Measurements from ENCODE around the gene PTPRJ. TPM values are rescaled to one million over a fixed set of nuclear protein-coding genes. Genes with fewer than 3 reads are reported as not detected.

PTPRJ gene
- polyA plus RNA-seq, 1 donor from 2014 or later, result 8.6 TPM

- Histone ChIP-seq H2AFZ (ENCODE audit: low read depth, low read length) (no peak overlapping the region), H4K20me1 (ENCODE audit: insufficient read depth) (no peaks in the 10 kb centered on the region), H3F3A (ENCODE audit: insufficient read depth, low read length, poor library complexity, severe bottlenecking) (no peaks in the 10 kb centered on the region), H3K9me2 (ENCODE audit: insufficient read depth, low read length) (no peaks in the 10 kb centered on the region), H3K27ac (ENCODE audit: low read length) (no peak overlapping the region), H3K9me3 (ENCODE audit: low read length) (no peaks in the 10 kb centered on the region), H3K79me2 (replicated peaks; ENCODE audit: insufficient read depth, low read length) (no peaks in the 10 kb centered on the region), H3K27me3 (ENCODE audit: insufficient read depth, low read depth, low read length) (no peaks in the 10 kb centered on the region), H3K4me3 (ENCODE audit: low read length) (no peak overlapping the region), H3K9ac (ENCODE audit: low read length) (no peak overlapping the region), H3K4me2 (ENCODE audit: low read length) (no peak overlapping the region), H3K36me3 (ENCODE audit: insufficient read depth, low read length) (no peaks in the 10 kb centered on the region)
- TF ChIP-seq POLR2AphosphoS5 (IDR thresholded peaks at IDR 0.05) (no peak), EZH2 (IDR thresholded peaks at IDR 0.05; ENCODE audit: borderline replicate concordance, insufficient read depth, low read length, poor library complexity, severe bottlenecking) (no peak), TAF1 (IDR thresholded peaks at IDR 0.05; ENCODE audit: low read depth) (no peak), EP300 (conservative IDR thresholded peaks at IDR 0.05; ENCODE audit: poor library complexity, severe bottlenecking) (no peak), MXI1 (conservative IDR thresholded peaks at IDR 0.05; ENCODE audit: poor library complexity, severe bottlenecking) (no peak), REST (IDR thresholded peaks at IDR 0.05; ENCODE audit: borderline replicate concordance) (no peak), CTCF (IDR thresholded peaks at IDR 0.05; ENCODE audit: poor library complexity, severe bottlenecking) (no peak), SMC3 (conservative IDR thresholded peaks at IDR 0.05; ENCODE audit: poor library complexity) (no peak), RAD21 (conservative IDR thresholded peaks at IDR 0.05) (no peak)
These were observed 117.7 kb downstream of the PTPRJ start for GRCh38 chr11:48098024-48098423.

GRCh38 chr11:48099916-48100446 is 119.6 kb downstream of the PTPRJ start:
- H3K4me3 ChIP-seq (ENCODE audit: low read length), result no peak overlapping the region
- no peaks in the 10 kb centered on the region for H3K9me3 ChIP-seq (ENCODE audit: low read length)
- no peak overlapping the region for H2AFZ ChIP-seq (ENCODE audit: low read depth, low read length)
- H3K4me2 ChIP-seq (ENCODE audit: low read length), result no peak overlapping the region
- H3F3A ChIP-seq (ENCODE audit: insufficient read depth, low read length, poor library complexity, severe bottlenecking), result no peaks in the 10 kb centered on the region
- TF ChIP-seq TAF1 (IDR thresholded peaks at IDR 0.05; ENCODE audit: low read depth), result no peak
- TF ChIP-seq EP300 (conservative IDR thresholded peaks at IDR 0.05; ENCODE audit: poor library complexity, severe bottlenecking), result no peak
- TF ChIP-seq REST (IDR thresholded peaks at IDR 0.05; ENCODE audit: borderline replicate concordance), result no peak
- no peak for TF ChIP-seq EZH2 (IDR thresholded peaks at IDR 0.05; ENCODE audit: borderline replicate concordance, insufficient read depth, low read length, poor library complexity, severe bottlenecking)
- no peaks in the 10 kb centered on the region for H3K27me3 ChIP-seq (ENCODE audit: insufficient read depth, low read depth, low read length)
- H3K9me2 ChIP-seq (ENCODE audit: insufficient read depth, low read length), result no peaks in the 10 kb centered on the region
- H3K27ac ChIP-seq (ENCODE audit: low read length), result no peak overlapping the region
- no peaks in the 10 kb centered on the region for H3K36me3 ChIP-seq (ENCODE audit: insufficient read depth, low read length)
- no peaks in the 10 kb centered on the region for H4K20me1 ChIP-seq (ENCODE audit: insufficient read depth)
- no peak overlapping the region for H3K9ac ChIP-seq (ENCODE audit: low read length)
- no peaks in the 10 kb centered on the region for H3K79me2 ChIP-seq (replicated peaks; ENCODE audit: insufficient read depth, low read length)
